ENCODE measurements around the gene RPS2. TPM values are rescaled to one million over a fixed set of nuclear protein-coding genes. Genes with fewer than 3 reads are reported as not detected.
"Not testable (repeated sequence)": the region's sequence is repeated elsewhere in the genome, so short reads cannot be mapped to it uniquely, and the experiment has no call there.

The RPS2 gene
- total RNA-seq, 1 donor from 2014 or later, result 2,856 TPM

- intact Hi-C loops (cut with micrococcal nuclease), result no loop called here
Measured at GRCh38 chr16:1945559-1946391, 18.9 kb downstream of the RPS2 start.

DNA sequence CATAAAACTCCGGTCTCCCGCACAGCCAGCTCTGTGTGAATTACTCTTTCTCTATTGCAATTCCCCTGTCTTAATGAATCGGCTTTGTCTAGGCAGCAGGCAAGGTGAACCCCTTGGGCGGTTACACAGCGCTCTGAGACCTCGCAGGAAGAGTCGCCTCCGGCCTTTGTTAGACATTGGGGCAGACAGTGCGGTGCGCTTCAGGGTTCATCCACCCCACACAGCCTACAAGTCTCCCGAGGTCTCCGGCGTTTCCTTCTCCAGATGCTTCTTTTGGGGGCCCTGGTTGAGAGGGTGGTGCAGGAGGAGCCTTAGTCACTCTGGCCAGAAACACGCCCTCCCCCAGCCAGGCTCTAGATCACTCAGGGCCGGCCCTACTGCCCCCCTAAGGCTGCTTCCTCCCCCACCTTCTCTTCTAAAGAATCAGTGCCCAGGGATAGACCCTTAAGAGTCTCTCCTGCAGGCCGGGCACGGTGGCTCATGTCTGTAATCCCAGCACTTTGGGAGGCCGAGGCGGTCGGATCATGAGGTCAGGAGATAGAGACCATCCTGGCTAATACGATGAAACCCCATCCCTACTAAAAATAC lies 19.9 kb downstream of the RPS2 start:
- intact Hi-C loops (cut with micrococcal nuclease), result no loop called here

GRCh38 chr16:1942810-1943726 lies 21.6 kb downstream of the RPS2 start, which contains the start of gene MSRB1:
Gene MSRB1, minus strand, starts transcription at chr16:1943199. Its CDS starts 43 bp downstream, at chr16:1943156.
- intact Hi-C loops (cut with micrococcal nuclease), result loop anchor here (1.0 to 2.0 kb wide), 2 partner anchors 16 to 22 kb away; partner anchors contain the start of genes NDUFB10 and RPS2

GRCh38 chr16:1942047-1942809 lies 22.4 kb downstream of the RPS2 start:
- intact Hi-C loops (cut with micrococcal nuclease), result loop anchor here (2.0 kb wide), 1 partner anchor 23 kb away; the partner anchor contains the start of gene RPS2

- intact Hi-C loops (cut with micrococcal nuclease), result loop anchor here (2.0 kb wide), 1 partner anchor 23 kb away; the partner anchor contains the start of gene RPS2
Measured at GRCh38 chr16:1941162-1942046, 23.2 kb downstream of the RPS2 start.

DNA sequence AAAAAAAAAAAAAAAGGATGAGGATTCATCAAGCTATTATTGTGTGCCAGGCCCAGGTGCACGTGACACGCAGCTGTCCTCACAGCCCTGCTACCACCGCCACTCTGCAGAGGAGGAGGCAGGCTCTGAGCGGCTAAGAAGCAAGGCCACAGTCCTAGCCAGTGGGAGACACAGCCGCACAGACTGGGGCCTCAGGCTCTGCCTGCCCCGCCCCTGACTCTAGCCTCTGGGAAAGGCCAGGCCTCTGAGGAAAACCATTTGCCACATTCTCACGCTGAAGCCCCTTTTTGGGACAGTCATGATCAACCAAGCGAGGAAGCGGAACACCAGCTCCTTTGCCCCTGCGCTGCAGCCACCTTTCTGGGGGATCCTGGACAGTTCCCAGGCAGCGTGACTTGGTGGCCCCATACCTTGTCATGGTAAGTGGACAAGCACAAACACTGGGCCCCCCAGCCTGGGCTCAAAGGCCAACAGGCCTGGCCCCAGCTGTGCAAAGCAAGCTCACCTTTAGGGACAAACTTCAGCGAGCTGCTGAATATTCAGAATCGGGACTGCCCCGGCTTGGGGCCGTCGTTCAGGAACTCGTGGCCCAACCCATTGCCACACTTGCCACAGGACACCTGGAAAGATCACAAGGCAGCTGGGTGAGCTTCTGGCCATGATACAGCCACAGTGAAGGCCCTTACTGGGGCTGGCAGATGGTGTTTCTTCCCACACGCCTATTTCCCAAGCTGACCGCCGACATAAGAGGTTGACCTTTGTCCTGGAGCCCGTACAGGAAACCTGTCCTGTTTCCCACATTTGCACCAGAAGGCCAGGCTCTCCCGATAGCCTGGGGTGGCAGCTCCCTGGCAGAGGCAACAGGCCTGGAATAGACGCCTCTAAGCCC lies 24.1 kb downstream of the RPS2 start:
- intact Hi-C loops (cut with micrococcal nuclease), result no loop called here

DNA sequence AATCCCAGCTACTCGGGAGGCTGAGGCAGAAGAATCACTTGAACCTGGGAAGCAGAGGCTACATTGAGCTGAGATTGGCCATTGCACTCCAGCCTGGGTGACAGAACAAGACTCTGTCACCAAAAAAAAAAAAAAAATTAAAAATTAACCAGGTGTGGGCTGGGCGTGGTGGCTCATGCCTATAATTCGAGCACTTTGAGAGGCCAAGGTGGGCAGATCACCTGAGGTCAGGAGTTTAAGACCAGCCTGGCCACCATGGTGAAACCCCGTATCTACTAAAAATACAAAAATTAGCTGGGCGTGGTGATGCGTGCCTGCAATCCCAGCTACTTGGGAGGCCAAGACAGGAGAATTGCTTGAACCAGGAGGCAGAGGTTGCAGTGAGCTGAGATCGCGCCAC lies 24.8 kb downstream of the RPS2 start:
- intact Hi-C loops (cut with micrococcal nuclease), result not testable (repeated sequence)

- intact Hi-C loops (cut with micrococcal nuclease), result no loop called here
Measured at GRCh38 chr16:1938910-1939309, 25.7 kb downstream of the RPS2 start.

DNA sequence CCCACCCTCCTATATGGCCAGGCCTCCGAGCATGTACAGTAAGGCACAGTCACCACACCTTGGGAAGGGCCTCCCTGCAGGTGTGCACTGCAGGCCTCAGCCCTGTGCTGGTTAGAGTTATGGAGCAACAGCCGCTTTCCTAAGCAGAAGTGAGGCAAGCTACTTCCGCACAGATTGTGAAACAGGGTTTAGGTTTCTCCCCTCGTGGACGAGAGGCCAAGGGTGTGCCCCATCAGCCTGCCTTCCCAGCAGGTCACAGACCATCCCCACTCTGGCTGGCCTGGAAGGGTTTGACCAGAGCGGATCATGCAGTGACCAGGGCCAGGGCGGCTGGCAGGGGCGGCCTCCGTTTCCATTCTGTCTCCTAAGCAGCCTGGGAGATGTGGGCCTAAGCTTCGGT lies 26.3 kb downstream of the RPS2 start:
- intact Hi-C loops (cut with micrococcal nuclease), result no loop called here

GRCh38 chr16:1936945-1937479 lies 27.6 kb downstream of the RPS2 start:
- intact Hi-C loops (cut with micrococcal nuclease), result no loop called here

DNA sequence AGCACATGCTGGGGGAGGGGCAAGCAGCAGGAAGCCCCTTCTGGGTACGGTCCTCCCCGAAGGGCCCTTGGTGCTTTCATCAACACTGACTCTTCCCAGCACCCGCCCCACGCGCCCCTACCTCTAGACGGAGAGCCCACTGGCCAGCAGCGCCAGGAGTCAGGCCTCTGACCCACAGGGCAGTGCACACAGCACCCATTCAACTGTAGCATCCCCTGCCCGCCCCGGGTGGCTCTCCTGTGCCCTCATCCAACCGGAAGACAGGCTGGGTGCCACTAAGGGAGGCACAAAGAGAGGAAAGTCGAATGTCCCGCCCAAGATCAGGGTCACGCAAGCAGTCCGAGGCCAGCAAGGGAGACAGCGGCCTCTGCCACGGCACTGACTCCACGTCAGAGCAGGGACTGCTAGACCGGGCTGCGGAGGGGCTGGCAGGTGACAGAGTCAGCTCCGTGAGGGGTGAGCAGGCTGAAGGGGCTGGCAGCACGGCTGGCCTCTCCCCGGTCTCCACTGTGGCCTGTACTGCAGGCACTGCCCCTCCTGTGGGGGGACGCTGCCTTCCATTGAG lies 31.4 kb downstream of the RPS2 start:
- intact Hi-C loops (cut with micrococcal nuclease), result no loop called here

GRCh38 chr16:1932050-1933028 lies 32.3 kb downstream of the RPS2 start:
- intact Hi-C loops (cut with micrococcal nuclease), result no loop called here

DNA sequence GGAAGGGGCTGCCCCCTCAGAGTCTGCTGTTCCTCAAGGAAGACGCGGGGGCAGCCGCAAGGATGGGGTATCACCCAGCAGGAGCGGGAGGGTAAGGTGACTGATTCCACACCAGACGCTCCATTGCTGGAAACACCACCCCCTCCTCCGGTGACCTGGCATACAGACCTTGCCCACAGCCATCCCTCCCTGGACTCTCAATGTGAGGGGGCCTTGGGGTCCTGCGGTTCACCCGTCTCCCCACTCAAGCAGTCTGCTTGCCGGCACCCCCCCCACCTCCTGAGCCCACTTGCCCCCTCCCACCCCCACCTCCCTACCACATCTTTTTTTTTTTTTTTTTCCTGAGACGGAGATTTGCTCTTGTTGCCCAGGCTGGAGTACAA lies 34.3 kb downstream of the RPS2 start:
- intact Hi-C loops (cut with micrococcal nuclease), result no loop called here

DNA sequence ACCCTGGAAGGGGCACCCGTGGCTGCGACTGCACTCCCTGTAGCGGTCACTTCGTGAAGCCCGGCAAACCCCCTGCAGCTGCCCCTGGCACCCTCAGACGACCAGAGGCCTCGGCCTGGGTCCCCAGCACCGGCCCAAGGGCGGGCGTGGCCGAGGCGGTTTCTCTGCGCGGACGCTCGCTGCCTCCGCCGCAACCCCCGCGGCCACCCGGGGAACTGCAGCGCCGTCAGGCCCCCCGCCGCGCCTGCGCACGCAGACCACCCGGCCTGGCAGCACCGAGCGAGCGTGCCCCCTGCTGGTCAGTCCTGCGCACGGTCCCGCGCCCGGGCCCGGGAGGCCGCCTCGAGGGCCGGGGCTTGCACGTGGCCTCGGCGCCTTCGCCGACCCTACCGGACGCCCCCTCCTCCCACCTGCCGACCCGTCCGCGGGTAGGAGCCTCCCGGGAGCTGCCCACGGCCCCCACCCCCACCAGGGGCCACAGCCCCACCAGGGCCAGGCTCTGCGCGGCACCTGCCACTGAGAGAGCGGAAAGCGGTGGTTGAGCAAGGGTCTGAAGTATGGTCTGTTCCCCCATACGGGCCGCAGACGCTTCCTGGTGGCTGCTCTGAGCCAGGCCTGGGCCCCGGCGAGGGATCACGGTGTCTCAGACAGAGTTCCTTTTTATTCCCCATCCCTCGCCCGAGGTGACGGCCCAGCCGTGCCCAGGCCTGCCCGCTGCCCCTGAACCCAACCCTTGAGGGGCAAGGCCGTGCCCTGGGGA lies 34.9 kb downstream of the RPS2 start:
- intact Hi-C loops (cut with micrococcal nuclease), result loop anchor here (2.0 kb wide), 1 partner anchor 67 kb away; no protein-coding TSS in a partner anchor

DNA sequence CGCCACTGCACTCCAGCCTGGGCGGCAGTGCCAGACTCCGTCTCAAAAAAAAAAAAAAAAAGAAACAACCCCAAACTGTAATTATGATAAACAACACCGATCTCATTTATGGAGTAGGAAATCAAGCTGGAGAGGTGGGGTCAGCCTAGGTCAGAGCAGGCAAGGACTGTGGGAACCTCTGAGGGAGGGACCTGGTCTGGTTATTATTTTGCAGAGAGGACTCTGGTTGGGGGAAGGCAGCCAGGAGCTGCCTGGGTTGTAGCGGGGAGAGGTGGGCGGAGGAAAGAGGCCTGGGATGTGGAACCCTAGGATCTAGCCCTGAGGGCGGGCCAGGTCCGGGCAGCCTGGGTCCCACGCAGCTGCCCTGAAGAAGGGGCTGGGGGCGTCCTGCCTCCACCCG lies 35.5 kb downstream of the RPS2 start:
- intact Hi-C loops (cut with micrococcal nuclease), result loop anchor here (2.0 kb wide), 1 partner anchor 66 kb away; no protein-coding TSS in a partner anchor

- intact Hi-C loops (cut with micrococcal nuclease), result no loop called here
Measured at GRCh38 chr16:1926271-1926670, 38.4 kb downstream of the RPS2 start.
